ENCODE data around the gene BRI3BP.
"Not testable (repeated sequence)": the region's sequence is repeated elsewhere in the genome, so short reads cannot be mapped to it uniquely, and the experiment has no call there.

DNA sequence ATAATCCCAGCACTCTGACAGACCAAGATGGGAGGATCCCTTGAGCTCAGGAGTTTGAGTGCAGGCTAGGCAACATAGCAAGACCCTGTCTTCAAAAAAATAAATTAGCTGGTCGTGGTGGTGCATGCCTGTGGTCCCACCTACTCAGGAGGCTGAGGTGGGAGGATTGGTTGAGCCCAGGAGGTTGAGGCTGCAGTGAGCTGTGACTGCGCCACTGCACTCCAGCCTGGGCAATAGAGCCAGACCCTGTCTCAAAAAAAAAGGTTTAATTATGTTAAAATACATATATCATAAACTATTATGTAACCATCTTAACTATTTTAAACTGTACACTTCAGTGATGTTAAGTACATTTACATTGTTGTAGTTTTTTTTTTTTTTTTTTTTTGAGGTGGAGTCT is 80.8 kb downstream of the BRI3BP start:
- TF ChIP-seq POLR2A, EP300 (IDR thresholded peaks at IDR 0.05): not testable (repeated sequence)

Data from sigmoid colon (tissue), 4 donors.